ENCODE data around the gene ADAM17.

Gene ADAM17

GRCh38 chr2:9471206-9471605 lies 84.4 kb downstream of the ADAM17 start:
- DNase-seq (ENCODE audit: low read depth in 2 of 2) = no peak

GRCh38 chr2:9467687-9468086 lies 87.9 kb downstream of the ADAM17 start:
- no peak for DNase-seq (ENCODE audit: low read depth in 2 of 2)

GRCh38 chr2:9466147-9466683 lies 89.4 kb downstream of the ADAM17 start:
- DNase-seq (ENCODE audit: low read depth in 2 of 2) = no peak

- DNase-seq (ENCODE audit: low read depth in 2 of 2) = no peak
Measured at GRCh38 chr2:9465170-9465569, 90.5 kb downstream of the ADAM17 start.

- no peak for DNase-seq (ENCODE audit: low read depth in 2 of 2)
Measured at GRCh38 chr2:9463698-9464034, 92.0 kb downstream of the ADAM17 start.

GRCh38 chr2:9462886-9463697 lies 92.5 kb downstream of the ADAM17 start:
- DNase-seq (ENCODE audit: low read depth in 2 of 2) = no peak

GRCh38 chr2:9462313-9462712 lies 93.3 kb downstream of the ADAM17 start:
- no peak for DNase-seq (ENCODE audit: low read depth in 2 of 2)

GRCh38 chr2:9461079-9461478 lies 94.6 kb downstream of the ADAM17 start:
- DNase-seq (ENCODE audit: low read depth in 2 of 2) = no peak

- no peak for DNase-seq (ENCODE audit: low read depth in 2 of 2)
Measured at GRCh38 chr2:9460441-9461017, 95.1 kb downstream of the ADAM17 start.

GRCh38 chr2:9451231-9451630 lies 104.4 kb downstream of the ADAM17 start:
- DNase-seq (ENCODE audit: low read depth in 2 of 2) = no peak

- no peak for DNase-seq (ENCODE audit: low read depth in 2 of 2)
Measured at GRCh38 chr2:9445089-9445488, 110.5 kb downstream of the ADAM17 start.

GRCh38 chr2:9443526-9443925 lies 112.1 kb downstream of the ADAM17 start:
- DNase-seq (ENCODE audit: low read depth in 2 of 2) = no peak

GRCh38 chr2:9441556-9441955 lies 114.1 kb downstream of the ADAM17 start:
- DNase-seq (ENCODE audit: low read depth in 2 of 2) = no peak

- DNase-seq (ENCODE audit: low read depth in 2 of 2) = no peak
Measured at GRCh38 chr2:9440058-9440727, 115.4 kb downstream of the ADAM17 start.

- DNase-seq (ENCODE audit: low read depth in 2 of 2) = no peak
Measured at GRCh38 chr2:9439536-9439935, 116.1 kb downstream of the ADAM17 start.
